LNCaP clone FGC (cell line): ENCODE results near the gene AQP2.
A peak's percentile ranks its signal among the peaks of the same experiment; 100 is the strongest.

Experiments
- DNase-seq: peaks from one replicate; pipeline ENCODE4 v3.0.0-alpha.2; 2011; ENCODE audit warnings: low read depth
- H3K4me3 ChIP-seq: 2 replicates; pipeline ENCODE4 v1.5.1; 2011; ENCODE audit warnings: mild to moderate bottlenecking, low read depth, low read length, control low read depth
- CTCF ChIP-seq: IDR thresholded peaks from 2 replicates; pipeline ENCODE4 v1.5.1; 2012; ENCODE audit warnings: mild to moderate bottlenecking; ENCODE audit not compliant: control insufficient read depth, insufficient read depth; ENCODE audit errors: extremely low read depth

Gene AQP2

GRCh38 chr12:49963976-49964815 lies 13.7 kb downstream of the AQP2 start:
- TF ChIP-seq CTCF: no peak
- H3K4me3 ChIP-seq: no peak overlapping the region
- no peak for DNase-seq

- no peak overlapping the region for H3K4me3 ChIP-seq
- DNase-seq: no peak
- TF ChIP-seq CTCF: no peak
Measured at GRCh38 chr12:49964849-49965624, 14.5 kb downstream of the AQP2 start.

- DNase-seq: no peak
- TF ChIP-seq CTCF: no peak
- H3K4me3 ChIP-seq: no peak overlapping the region
Measured at GRCh38 chr12:49965836-49966235, 15.3 kb downstream of the AQP2 start.

GRCh38 chr12:49966511-49967041 lies 16.0 kb downstream of the AQP2 start:
- no peak for TF ChIP-seq CTCF
- H3K4me3 ChIP-seq: no peak overlapping the region
- DNase-seq: no peak

- DNase-seq: peak; percentile 61
- peak; percentile 99 for TF ChIP-seq CTCF
- H3K4me3 ChIP-seq: peak overlapping the region; percentile 42
Measured at GRCh38 chr12:49967042-49967776, 16.7 kb downstream of the AQP2 start.

- H3K4me3 ChIP-seq: no peak overlapping the region
- no peak for DNase-seq
- TF ChIP-seq CTCF: no peak
Measured at GRCh38 chr12:49967777-49968250, 17.3 kb downstream of the AQP2 start.
